IMR-90 (cell line): Measurements from ENCODE around the gene LHFPL6. TPM values are rescaled to one million over a fixed set of nuclear protein-coding genes. Genes with fewer than 3 reads are reported as not detected.
A peak's percentile ranks its signal among the peaks of the same experiment; 100 is the strongest.

Source experiments
- ATAC-seq: fragments of 200-7000 bp; cut with Tn5 transposase; 2 replicates; pipeline ENCODE4 v1.9.1; 2020; ENCODE audit warnings: low read depth, mild to moderate bottlenecking, moderate library complexity
- BruUV-seq: library from RNA; stranded (reverse); fragments of 400-500 nt; replicated peaks from 2 replicates; lab custom pipeline; 2021; lab: Mats Ljungman, UMichigan
- CTCF ChIA-PET: fragments of 300-600 bp; formaldehyde crosslinking; extraction: SDS; loops from one replicate; lab custom pipeline; 2021; ENCODE audit warnings: antibody characterized with exemption; lab: Yijun Ruan, JAX
- POLR2A ChIA-PET: fragments of 300-600 bp; sonication (Branson Sonifier 250); formaldehyde crosslinking; loops from one replicate; lab custom pipeline; 2022; ENCODE audit warnings: antibody characterized with exemption; ENCODE audit not compliant: unreplicated experiment; lab: Charles Lee
- DNase-seq: peaks from one replicate; pipeline ENCODE4 v3.0.0; 2013
- H2AFZ ChIP-seq: replicated peaks from 2 replicates; pipeline ENCODE3; 2013; ENCODE audit warnings: low read length, mild to moderate bottlenecking; ENCODE audit not compliant: poor library complexity
- H2AK5ac ChIP-seq: 2 replicates; pipeline ENCODE4 v1.6.1; 2013; ENCODE audit warnings: low read depth, low read length, inconsistent platforms
- H2AK9ac ChIP-seq: replicated peaks from 2 replicates; pipeline ENCODE3; 2013; ENCODE audit warnings: mild to moderate bottlenecking, low read depth, low read length, moderate library complexity; ENCODE audit not compliant: poor library complexity
- H2BK120ac ChIP-seq: 2 replicates; pipeline ENCODE4 v1.6.1; 2013; ENCODE audit warnings: low read depth, low read length, inconsistent platforms
- H2BK15ac ChIP-seq: 3 replicates; pipeline ENCODE4 v1.6.1; 2013; ENCODE audit warnings: low read depth, low read length, inconsistent platforms
- H2BK20ac ChIP-seq: 2 replicates; pipeline ENCODE4 v1.6.1; 2013; ENCODE audit warnings: low read depth, mild to moderate bottlenecking, inconsistent platforms, low read length, moderate library complexity
- H2BK5ac ChIP-seq: 2 replicates; pipeline ENCODE4 v1.6.1; 2013; ENCODE audit warnings: mild to moderate bottlenecking, low read depth, low read length, inconsistent platforms; ENCODE audit not compliant: poor library complexity, severe bottlenecking
- H3K14ac ChIP-seq: replicated peaks from 2 replicates; pipeline ENCODE4 v1.6.1; 2013; ENCODE audit warnings: low read depth, low read length, inconsistent platforms
- H3K18ac ChIP-seq: 2 replicates; pipeline ENCODE4 v1.6.1; 2013; ENCODE audit warnings: low read depth, low read length, control low read depth
- H3K23ac ChIP-seq: 2 replicates; pipeline ENCODE4 v1.6.1; 2013; ENCODE audit warnings: low read depth, low read length, inconsistent platforms
- H3K27ac ChIP-seq: 2 replicates; pipeline ENCODE4 v1.5.1; 2013; ENCODE audit warnings: mild to moderate bottlenecking, control low read depth, low read length; ENCODE audit not compliant: insufficient read depth
- H3K27me3 ChIP-seq: 2 replicates; pipeline ENCODE4 v1.6.1; 2013; ENCODE audit warnings: low read length; ENCODE audit not compliant: control insufficient read depth, insufficient read depth
- H3K36me3 ChIP-seq: 2 replicates; pipeline ENCODE4 v1.6.1; 2013; ENCODE audit warnings: low read length, mixed read lengths; ENCODE audit not compliant: control insufficient read depth, insufficient read depth
- H3K4ac ChIP-seq: 2 replicates; pipeline ENCODE4 v1.6.1; 2013; ENCODE audit warnings: low read depth, low read length, inconsistent platforms
- H3K4me1 ChIP-seq: 2 replicates; pipeline ENCODE4 v1.6.1; 2013; ENCODE audit warnings: low read length, mixed read lengths; ENCODE audit not compliant: control insufficient read depth, insufficient read depth
- H3K4me2 ChIP-seq: 2 replicates; pipeline ENCODE4 v1.6.1; 2013; ENCODE audit warnings: low read depth, mild to moderate bottlenecking, control low read depth, low read length, moderate library complexity
- H3K4me3 ChIP-seq: 2 replicates; pipeline ENCODE4 v1.5.1; 2013; ENCODE audit warnings: low read depth, mild to moderate bottlenecking, control low read depth, low read length, moderate library complexity; ENCODE audit not compliant: insufficient read depth
- H3K56ac ChIP-seq: 2 replicates; pipeline ENCODE4 v1.6.1; 2013; ENCODE audit warnings: low read length, inconsistent platforms; ENCODE audit not compliant: insufficient read depth; ENCODE audit errors: extremely low read depth
- H3K79me1 ChIP-seq, 2 experiments: 2 replicates each; pipeline ENCODE4 v1.6.1; 2013; ENCODE audit warnings: low read length in 2 of 2, inconsistent platforms in 1 of 2, low read depth in 1 of 2
- H3K9ac ChIP-seq: 2 replicates; pipeline ENCODE4 v1.6.1; 2013; ENCODE audit warnings: low read depth, low read length, control low read depth
- H3K9me1 ChIP-seq: 2 replicates; pipeline ENCODE4 v1.6.1; 2013; ENCODE audit warnings: low read length, inconsistent platforms; ENCODE audit not compliant: insufficient read depth
- H3K9me3 ChIP-seq: 2 replicates; pipeline ENCODE4 v1.6.1; 2013; ENCODE audit warnings: low read length; ENCODE audit not compliant: control insufficient read depth, insufficient read depth
- H4K20me1 ChIP-seq: 2 replicates; pipeline ENCODE4 v1.6.1; 2013; ENCODE audit warnings: low read length, inconsistent platforms; ENCODE audit not compliant: insufficient read depth
- H4K5ac ChIP-seq: 2 replicates; pipeline ENCODE4 v1.6.1; 2013; ENCODE audit warnings: mild to moderate bottlenecking, low read depth, low read length, control low read depth
- H4K8ac ChIP-seq, 2 experiments: 2 replicates each; pipeline ENCODE4 v1.6.1; 2013; ENCODE audit warnings: low read depth in 2 of 2, low read length in 2 of 2, control low read depth in 1 of 2, inconsistent platforms in 1 of 2
- H4K91ac ChIP-seq: 2 replicates; pipeline ENCODE4 v1.6.1; 2013; ENCODE audit warnings: low read depth, low read length, inconsistent platforms; ENCODE audit not compliant: insufficient read depth
- BHLHE40 ChIP-seq: fragments of 150-350 bp; IDR thresholded peaks from 2 replicates; pipeline ENCODE4 v1.6.1; 2016; ENCODE audit warnings: mild to moderate bottlenecking, low read depth, low read length
- CTCF ChIP-seq: conservative IDR thresholded peaks from 2 replicates; pipeline ENCODE4 v1.5.1; 2012; ENCODE audit warnings: mild to moderate bottlenecking, low read depth, low read length, improper control_type of control experiment
- ELK1 ChIP-seq: fragments of 150-350 bp; IDR thresholded peaks from 2 replicates; pipeline ENCODE4 v1.6.1; 2016; ENCODE audit warnings: low read depth, mild to moderate bottlenecking, low read length, moderate library complexity, borderline replicate concordance
- FOS ChIP-seq: fragments of 150-350 bp; IDR thresholded peaks from 2 replicates; pipeline ENCODE4 v1.6.1; 2016; ENCODE audit warnings: low read depth, low read length
- MAFK ChIP-seq: IDR thresholded peaks from 2 replicates; pipeline ENCODE4 v1.6.1; 2012; ENCODE audit warnings: low read depth, low read length, improper control_type of control experiment
- MAZ ChIP-seq: IDR thresholded peaks from 2 replicates; pipeline ENCODE4 v1.6.1; 2012; ENCODE audit warnings: low read depth, mild to moderate bottlenecking, low read length, improper control_type of control experiment, moderate library complexity, borderline replicate concordance
- MXI1 ChIP-seq: IDR thresholded peaks from 2 replicates; pipeline ENCODE4 v1.6.1; 2012; ENCODE audit warnings: low read depth, mild to moderate bottlenecking, low read length, moderate library complexity, borderline replicate concordance
- NFE2L2 ChIP-seq: fragments of 150-350 bp; IDR thresholded peaks from 2 replicates; pipeline ENCODE4 v1.6.1; 2016; ENCODE audit warnings: low read depth, mild to moderate bottlenecking, low read length
- POLR2A ChIP-seq: IDR thresholded peaks from 2 replicates; pipeline ENCODE4 v1.6.1; 2012; ENCODE audit warnings: mild to moderate bottlenecking, low read depth, low read length
- RCOR1 ChIP-seq: IDR thresholded peaks from 2 replicates; pipeline ENCODE4 v1.6.1; 2012; ENCODE audit warnings: mild to moderate bottlenecking, low read length, improper control_type of control experiment; ENCODE audit not compliant: insufficient replicate concordance
- RFX5 ChIP-seq: IDR thresholded peaks from 2 replicates; pipeline ENCODE4 v1.8.0; 2012; ENCODE audit warnings: low read depth, mild to moderate bottlenecking, low read length, moderate library complexity
- USF2 ChIP-seq: fragments of 150-350 bp; IDR thresholded peaks from 2 replicates; pipeline ENCODE4 v1.6.1; 2017; ENCODE audit warnings: mild to moderate bottlenecking, antibody characterized with exemption, low read length, low read depth
- WGBS, 2 experiments: methylation state at CpG; one replicate each; pipeline versions ENCODE4 v1.1.5 to v1.1.7; 2013; ENCODE audit warnings: missing lambda C conversion rate in 2 of 2; ENCODE audit not compliant: insufficient read length in 1 of 2; ENCODE audit errors: extremely low coverage in 2 of 2; 5-methylcytosine and 5-hydroxymethylcytosine counted together
- dilution Hi-C: fragments of 300-500 bp; cut with HindIII; formaldehyde crosslinking; loops from one replicate; pipeline ENCODE4 v1.14.3; 2018; ENCODE audit warnings: low sequenced_read_pairs; ENCODE audit not compliant: unreplicated experiment
- in situ Hi-C: fragments of 300-500 bp; cut with MboI; formaldehyde crosslinking; loops from 3 replicates; pipeline ENCODE4 v1.14.3; 2019; ENCODE audit warnings: low sequenced_read_pairs, inconsistent platforms, mixed read lengths
- intact Hi-C: fragments of 100-400 bp; cut with micrococcal nuclease; formaldehyde crosslinking; loops from 2 replicates; pipeline ENCODE4 v1.10.0; 2022
- polyA plus RNA-seq, 3 experiments: library from polyadenylated mRNA; depleted of rRNA; stranded (reverse); fragments of >200 nt; gene quantifications; 2 replicates each; pipeline ENCODE4 v1.2.3, GENCODE V29; 2012; ENCODE audit warnings: low replicate concordance in 1 of 3
- total RNA-seq: library from RNA; depleted of rRNA; stranded (reverse); fragments of >200 nt; gene quantifications from 2 replicates; pipeline ENCODE4 v1.2.3, GENCODE V29; 2012

Gene LHFPL6
- total and polyA plus RNA-seq, 2 of the 4 experiments (the other 2 are of a cell fraction): 24.7 to 36.1 TPM

- Histone ChIP-seq H3K9me3 (no peaks in the 10 kb centered on the region), H4K5ac (peak overlapping the region; percentile 75), H3K27ac (peak overlapping the region; percentile 66; the same call in 1 of the 2 replicates), H3K4me2 (no peak overlapping the region), H3K79me1 (peaks cover 7 to 19% of the 10 kb centered on the region in 2 experiments; a peak in 2 of 4 replicates), H3K36me3 (no peaks in the 10 kb centered on the region), H4K91ac (no peak overlapping the region), H3K18ac (peak overlapping the region; percentile 51; the same call in 1 of the 2 replicates), H3K23ac (no peak overlapping the region), H2AK5ac (no peak overlapping the region), H2BK15ac (no peak overlapping the region), H4K20me1 (no peaks in the 10 kb centered on the region), H2BK20ac (no peak overlapping the region), H3K4ac (peak overlapping the region; percentile 19; the same call in 1 of the 2 replicates), H3K27me3 (no peaks in the 10 kb centered on the region), H3K4me3 (no peak overlapping the region), H2AFZ (no peak overlapping the region), H3K14ac (0 out of 2 replicates have a peak overlapping the region, but pooled peaks have one; percentile 30), H4K8ac (no peak overlapping the region), H3K56ac (no peak overlapping the region), H3K4me1 (peaks cover 4% of the 10 kb centered on the region), H2BK120ac (no peak overlapping the region), H2AK9ac (no peak overlapping the region), H3K9ac (no peak overlapping the region), H3K9me1 (peaks cover 3% of the 10 kb centered on the region; the same call in 1 of the 2 replicates), H2BK5ac (peak overlapping the region; percentile 18)
- intact Hi-C loops: no loop called here
- no TSS peak for BruUV-seq
- DNase-seq (no peak), ATAC-seq (peak; percentile 51; the same call in 1 of the 2 replicates)
- ChIA-PET POLR2A (no interaction called here), CTCF (no interaction called here)
- WGBS, 2 experiments: no CpG with 5 or more reads among the region's 3 CpGs
- dilution Hi-C loops: no loop called here
- TF ChIP-seq RCOR1 (no peak), BHLHE40 (no peak), MAZ (no peak), FOS (no peak), POLR2A (no peak), RFX5 (no peak), MAFK (no peak), CTCF (no peak), ELK1 (no peak), USF2 (no peak), NFE2L2 (no peak), MXI1 (no peak)
- in situ Hi-C loops: no loop called here
Measured at GRCh38 chr13:39452417-39452816, 150.6 kb downstream of the LHFPL6 start.
